ENCODE data around the gene RASAL2. TPM values are rescaled to one million over a fixed set of nuclear protein-coding genes. Genes with fewer than 3 reads are reported as not detected.

Gene RASAL2
- total RNA-seq, 3 donors from 2014 or later (not counting 1 experiment from before 2014, with no cell fraction given): 0.16 to 0.23 TPM; not detected in 1

GRCh38 chr1:178267646-178268094 lies 173.8 kb downstream of the RASAL2 start:
- TF ChIP-seq CTCF (IDR thresholded peaks at IDR 0.05): no peak
- Histone ChIP-seq H3K36me3 (ENCODE audit: control insufficient read depth, insufficient read depth, low read length) (no peaks in the 10 kb centered on the region), H3K9me3 (ENCODE audit: control insufficient read depth, insufficient read depth, low read length) (no peaks in the 10 kb centered on the region), H3K4me3 (ENCODE audit: low read length) (no peak overlapping the region), H3K27ac (ENCODE audit: low read length) (no peak overlapping the region), H3K27me3 (ENCODE audit: control insufficient read depth, insufficient read depth, low read length) (no peaks in the 10 kb centered on the region), H3K4me1 (ENCODE audit: control insufficient read depth, insufficient read depth, low read length) (no peaks in the 10 kb centered on the region)
- WGBS (ENCODE audit: insufficient coverage): 74% methylated on average over 2 of the region's 3 CpGs
- H3K36me3 Mint-ChIP-seq: no peaks in the 10 kb centered on the region
- ATAC-seq (no peak), DNase-seq (no peak)
- H3K27me3 Mint-ChIP-seq (ENCODE audit: low read depth in 2 of 2): no peaks in the 10 kb centered on the region
- peaks cover 0 to 6% of the 10 kb centered on the region in 2 donors for H3K9me3 Mint-ChIP-seq
- intact Hi-C loops (cut with micrococcal nuclease): no loop called here
- H3K4me1 Mint-ChIP-seq: no peaks in the 10 kb centered on the region
- H3K27ac Mint-ChIP-seq: no peak overlapping the region
- H3K4me3 Mint-ChIP-seq: no peak overlapping the region

- intact Hi-C loops (cut with micrococcal nuclease): no loop called here
- Histone ChIP-seq H3K4me3 (ENCODE audit: low read length) (no peak overlapping the region), H3K4me1 (ENCODE audit: control insufficient read depth, insufficient read depth, low read length) (no peaks in the 10 kb centered on the region), H3K27me3 (ENCODE audit: control insufficient read depth, insufficient read depth, low read length) (no peaks in the 10 kb centered on the region), H3K9me3 (ENCODE audit: control insufficient read depth, insufficient read depth, low read length) (no peaks in the 10 kb centered on the region), H3K27ac (ENCODE audit: low read length) (no peak overlapping the region), H3K36me3 (ENCODE audit: control insufficient read depth, insufficient read depth, low read length) (no peaks in the 10 kb centered on the region)
- Mint-ChIP-seq H3K4me1 (no peaks in the 10 kb centered on the region), H3K4me3 (no peak overlapping the region), H3K27ac (no peak overlapping the region), H3K36me3 (no peaks in the 10 kb centered on the region), H3K27me3 (ENCODE audit: low read depth in 2 of 2) (no peaks in the 10 kb centered on the region), H3K9me3 (peaks cover 0 to 4% of the 10 kb centered on the region in 2 donors)
- ATAC-seq (no peak), DNase-seq (no peak)
- TF ChIP-seq CTCF (IDR thresholded peaks at IDR 0.05): no peak
- 88% methylated on average over 1 of the region's 1 CpG for WGBS (ENCODE audit: insufficient coverage)
Observed at GRCh38 chr1:178271471-178271870, 177.6 kb downstream of the RASAL2 start.

GRCh38 chr1:178273707-178274410 lies 180.0 kb downstream of the RASAL2 start:
- no peaks in the 10 kb centered on the region for H3K9me3 Mint-ChIP-seq
- H3K27ac Mint-ChIP-seq: no peak overlapping the region

More at GRCh38 chr1:178273707-178274410, 180.0 kb downstream of the RASAL2 start:
- WGBS (ENCODE audit: insufficient coverage): 81% methylated on average over 5 of the region's 6 CpGs
- ATAC-seq (no peak), DNase-seq (no peak)
- no peak for TF ChIP-seq CTCF (IDR thresholded peaks at IDR 0.05)
- H3K36me3 Mint-ChIP-seq: no peaks in the 10 kb centered on the region
- H3K9me3 ChIP-seq (ENCODE audit: control insufficient read depth, insufficient read depth, low read length): no peaks in the 10 kb centered on the region
- no peak overlapping the region for H3K4me3 Mint-ChIP-seq
- intact Hi-C loops (cut with micrococcal nuclease): no loop called here
- no peak overlapping the region for H3K27ac ChIP-seq (ENCODE audit: low read length)
- no peaks in the 10 kb centered on the region for H3K4me1 Mint-ChIP-seq
- no peaks in the 10 kb centered on the region for H3K27me3 Mint-ChIP-seq (ENCODE audit: low read depth in 2 of 2)
- H3K4me3 ChIP-seq (ENCODE audit: low read length): no peak overlapping the region
- H3K4me1 ChIP-seq (ENCODE audit: control insufficient read depth, insufficient read depth, low read length): no peaks in the 10 kb centered on the region
- no peaks in the 10 kb centered on the region for H3K36me3 ChIP-seq (ENCODE audit: control insufficient read depth, insufficient read depth, low read length)
- no peaks in the 10 kb centered on the region for H3K27me3 ChIP-seq (ENCODE audit: control insufficient read depth, insufficient read depth, low read length)

All from natural killer cell (primary cell).